ENCODE measurements around the gene NUDCD3.

- TF ChIP-seq CTCF (IDR thresholded peaks at IDR 0.05) (no peak), EZH2 (IDR thresholded peaks at IDR 0.05) (no peak)
Observed at GRCh38 chr7:44445986-44446671, 44.3 kb downstream of the NUDCD3 start.
